ENCODE data around the gene HOXB5. TPM values are rescaled to one million over a fixed set of nuclear protein-coding genes. Genes with fewer than 3 reads are reported as not detected.
A peak's percentile ranks its signal among the peaks of the same experiment; 100 is the strongest.

The HOXB5 gene
- total RNA-seq, 1 donor from 2014 or later = 2.1 TPM

GRCh38 chr17:48616717-48617470 is 23.3 kb upstream of the HOXB5 start:
- TF ChIP-seq, protein P1, sequence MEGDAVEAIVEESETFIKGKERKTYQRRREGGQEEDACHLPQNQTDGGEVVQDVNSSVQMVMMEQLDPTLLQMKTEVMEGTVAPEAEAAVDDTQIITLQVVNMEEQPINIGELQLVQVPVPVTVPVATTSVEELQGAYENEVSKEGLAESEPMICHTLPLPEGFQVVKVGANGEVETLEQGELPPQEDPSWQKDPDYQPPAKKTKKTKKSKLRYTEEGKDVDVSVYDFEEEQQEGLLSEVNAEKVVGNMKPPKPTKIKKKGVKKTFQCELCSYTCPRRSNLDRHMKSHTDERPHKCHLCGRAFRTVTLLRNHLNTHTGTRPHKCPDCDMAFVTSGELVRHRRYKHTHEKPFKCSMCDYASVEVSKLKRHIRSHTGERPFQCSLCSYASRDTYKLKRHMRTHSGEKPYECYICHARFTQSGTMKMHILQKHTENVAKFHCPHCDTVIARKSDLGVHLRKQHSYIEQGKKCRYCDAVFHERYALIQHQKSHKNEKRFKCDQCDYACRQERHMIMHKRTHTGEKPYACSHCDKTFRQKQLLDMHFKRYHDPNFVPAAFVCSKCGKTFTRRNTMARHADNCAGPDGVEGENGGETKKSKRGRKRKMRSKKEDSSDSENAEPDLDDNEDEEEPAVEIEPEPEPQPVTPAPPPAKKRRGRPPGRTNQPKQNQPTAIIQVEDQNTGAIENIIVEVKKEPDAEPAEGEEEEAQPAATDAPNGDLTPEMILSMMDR (IDR thresholded peaks at IDR 0.05; ENCODE audit: unreplicated experiment) = no peak
- DNase-seq (ENCODE audit: low spot score, unreplicated experiment) = no peak
- no peaks in the 10 kb centered on the region for H3K9me3 Mint-ChIP-seq (ENCODE audit: low read depth)
- peak overlapping the region; percentile 5 for H3K27ac Mint-ChIP-seq
- H3K36me3 Mint-ChIP-seq (ENCODE audit: insufficient read depth) = no peaks in the 10 kb centered on the region
- H3K4me3 Mint-ChIP-seq (ENCODE audit: low read depth) = no peak overlapping the region
- peaks cover 8% of the 10 kb centered on the region for H3K4me1 Mint-ChIP-seq (ENCODE audit: low read depth)
- H3K27me3 Mint-ChIP-seq = peaks cover 96% of the 10 kb centered on the region

- TF ChIP-seq, protein P1 (IDR thresholded peaks at IDR 0.05; ENCODE audit: unreplicated experiment) = no peak
- no peak for DNase-seq (ENCODE audit: low spot score, unreplicated experiment)
- Mint-ChIP-seq H3K4me1 (ENCODE audit: low read depth) (peaks cover 10% of the 10 kb centered on the region), H3K27ac (no peak overlapping the region), H3K36me3 (ENCODE audit: insufficient read depth) (no peaks in the 10 kb centered on the region), H3K9me3 (ENCODE audit: low read depth) (no peaks in the 10 kb centered on the region), H3K27me3 (peaks cover 96% of the 10 kb centered on the region), H3K4me3 (ENCODE audit: low read depth) (no peak overlapping the region)
These were observed 22.6 kb upstream of the HOXB5 start for GRCh38 chr17:48615963-48616716.

- no peak for DNase-seq (ENCODE audit: low spot score, unreplicated experiment)
- no peak within 1 kb of the TSS for H3K27ac Mint-ChIP-seq
- H3K4me1 Mint-ChIP-seq (ENCODE audit: low read depth) = peaks cover 14% of the 10 kb centered on the region
- no peaks in the 10 kb centered on the region for H3K36me3 Mint-ChIP-seq (ENCODE audit: insufficient read depth)
- TF ChIP-seq, protein P1 (IDR thresholded peaks at IDR 0.05; ENCODE audit: unreplicated experiment) = no peak
- peaks cover 93% of the 10 kb centered on the region for H3K27me3 Mint-ChIP-seq
- H3K9me3 Mint-ChIP-seq (ENCODE audit: low read depth) = no peaks in the 10 kb centered on the region
- H3K4me3 Mint-ChIP-seq (ENCODE audit: low read depth) = no peak within 1 kb of the TSS
These were observed 21.7 kb upstream of the HOXB5 start, which contains the start of gene HOXB8 for GRCh38 chr17:48615047-48615962. Gene HOXB8 (minus strand): TSS chr17:48615292. CDS start chr17:48614704, 588 bp downstream.

DNA sequence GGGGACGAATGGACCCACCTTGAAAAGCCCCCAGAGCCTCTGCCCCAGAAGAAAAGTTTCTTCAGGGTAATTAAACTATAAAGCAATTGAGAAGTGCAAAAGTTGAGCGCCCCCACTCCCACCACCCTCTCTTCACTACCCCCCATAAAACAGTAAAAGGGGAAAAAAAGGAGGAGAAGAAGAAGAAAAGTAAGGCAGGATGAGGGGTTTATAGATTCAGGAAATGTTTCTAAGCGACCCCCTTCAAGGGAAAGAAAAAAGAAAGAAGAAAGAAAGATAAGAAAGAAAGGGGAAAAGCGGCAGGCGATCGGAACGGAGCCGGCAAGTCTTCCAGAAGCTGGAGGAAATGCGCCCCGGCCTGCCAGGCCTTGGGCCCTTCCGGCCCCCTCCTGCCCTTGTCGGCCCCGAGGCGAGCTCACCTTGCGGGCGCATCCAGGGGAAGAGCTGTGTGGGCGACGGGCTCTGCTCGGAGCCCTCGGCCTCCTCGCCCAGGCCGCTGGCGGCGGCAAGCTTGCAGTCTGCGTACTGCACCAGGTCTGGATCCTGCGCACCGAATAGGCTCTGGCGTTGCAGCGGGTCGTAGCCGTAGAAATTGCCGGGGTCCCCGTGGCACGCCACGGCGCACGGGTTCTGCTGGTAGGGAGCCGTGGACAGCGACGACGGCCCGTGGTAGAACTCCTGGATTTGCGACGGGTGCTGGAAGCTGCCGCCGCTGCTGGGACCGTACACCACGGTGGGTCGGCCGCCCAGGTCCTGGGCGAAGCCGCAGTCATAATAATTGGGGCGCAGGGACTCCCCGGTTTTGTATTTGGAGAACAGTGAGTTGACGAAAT is 20.5 kb upstream of the HOXB5 start:
- H3K4me3 Mint-ChIP-seq (ENCODE audit: low read depth) = peak overlapping the region; percentile 19
- H3K4me1 Mint-ChIP-seq (ENCODE audit: low read depth) = peaks cover 11% of the 10 kb centered on the region
- TF ChIP-seq, protein P1 (IDR thresholded peaks at IDR 0.05; ENCODE audit: unreplicated experiment) = no peak
- DNase-seq (ENCODE audit: low spot score, unreplicated experiment) = no peak
- no peak overlapping the region for H3K27ac Mint-ChIP-seq
- H3K27me3 Mint-ChIP-seq = peaks cover 92% of the 10 kb centered on the region
- no peaks in the 10 kb centered on the region for H3K9me3 Mint-ChIP-seq (ENCODE audit: low read depth)
- no peaks in the 10 kb centered on the region for H3K36me3 Mint-ChIP-seq (ENCODE audit: insufficient read depth)

Data from progenitor cell of endocrine pancreas (in vitro differentiated cells).